HG03196 (cell line): Measurements from ENCODE around the gene DTD1.
A peak's percentile ranks its signal among the peaks of the same experiment; 100 is the strongest.
"Not testable (repeated sequence)": the region's sequence is repeated elsewhere in the genome, so short reads cannot be mapped to it uniquely, and the experiment has no call there.

Experiments used
- ATAC-seq: cut with Tn5 transposase; IDR thresholded peaks from one replicate; pipeline ENCODE4 v1.9.1; 2021; ENCODE audit not compliant: unreplicated experiment

Gene DTD1

DNA sequence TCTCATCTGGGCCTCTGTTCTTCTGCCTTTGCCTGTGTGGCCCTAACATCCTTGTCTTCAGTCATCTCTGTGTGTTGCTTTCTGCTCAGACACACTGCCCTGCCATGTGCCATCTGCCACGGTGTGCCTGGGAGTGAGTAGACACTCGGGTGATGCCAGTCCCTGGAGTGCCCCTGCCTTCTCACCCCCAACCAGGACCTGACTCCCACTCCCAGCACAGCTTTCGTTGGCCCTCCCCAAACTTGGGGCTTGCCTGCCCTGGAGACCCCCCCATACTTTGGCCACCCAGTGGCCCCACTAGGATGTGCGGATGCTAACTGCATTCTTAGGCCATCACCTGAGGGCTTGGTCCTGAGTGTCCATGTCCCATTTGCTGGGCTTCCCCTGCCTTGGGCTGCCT, 149.3 kb downstream of the DTD1 start:
- no peak for ATAC-seq

DNA sequence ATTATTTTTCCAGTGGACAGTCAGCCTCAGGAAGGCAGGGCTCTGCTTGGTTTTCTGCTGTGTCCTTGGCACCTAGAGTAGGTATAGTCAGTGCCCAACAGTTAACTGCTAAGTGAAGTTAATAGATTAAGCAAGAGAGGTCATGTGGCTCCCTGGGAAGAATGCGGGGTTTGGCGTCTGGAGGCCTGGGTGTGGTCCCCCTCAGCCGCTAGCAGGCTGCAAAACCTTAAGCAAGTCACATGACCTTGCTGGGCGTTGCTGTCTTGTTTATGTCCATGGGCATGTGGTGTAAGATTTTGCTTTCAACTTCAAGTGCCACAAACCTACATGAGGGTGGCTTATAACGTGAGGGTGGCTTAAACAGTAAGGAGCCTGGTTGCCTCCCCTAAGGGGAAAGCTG, 150.2 kb downstream of the DTD1 start:
- ATAC-seq: no peak

DNA sequence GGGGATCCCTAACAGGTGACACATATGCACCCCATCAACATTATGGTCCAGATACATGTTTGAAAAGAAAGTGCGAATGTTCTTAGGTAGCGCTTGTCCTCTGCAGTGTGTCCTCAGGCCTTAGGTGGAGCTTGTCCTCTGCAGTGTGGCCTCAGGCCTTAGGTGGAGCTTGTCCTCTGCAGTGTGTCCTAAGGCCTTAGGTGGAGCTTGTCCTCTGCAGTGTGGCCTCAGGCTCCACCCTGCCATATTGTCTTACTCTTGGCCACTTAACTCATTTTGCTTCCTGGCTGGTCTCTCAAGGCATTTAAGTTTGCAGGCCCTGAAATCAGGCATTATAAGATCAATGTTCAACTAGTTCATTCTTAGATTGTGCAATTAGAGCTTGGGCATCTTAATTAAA, 151.0 kb downstream of the DTD1 start:
- no peak for ATAC-seq

DNA sequence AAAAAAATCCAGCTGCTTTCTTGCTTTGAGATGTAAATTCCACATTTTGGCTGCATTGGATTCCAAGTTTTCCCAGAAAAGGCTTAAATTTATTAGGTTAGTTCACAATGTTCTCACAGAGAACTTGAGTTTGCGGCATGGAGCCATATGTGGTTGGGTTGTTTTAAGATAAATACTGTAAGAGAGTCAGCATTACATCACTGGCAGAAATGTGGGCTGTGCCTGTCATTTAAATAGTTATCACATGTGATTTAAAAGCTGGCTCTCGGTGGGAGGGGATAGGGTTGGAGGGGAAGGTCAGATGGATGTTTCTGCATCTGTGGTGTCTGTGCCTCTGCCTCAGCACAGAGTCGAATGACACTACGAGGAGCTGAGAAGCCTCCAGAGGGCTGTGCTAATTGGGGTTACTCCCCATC, 151.9 kb downstream of the DTD1 start:
- no peak for ATAC-seq

DNA sequence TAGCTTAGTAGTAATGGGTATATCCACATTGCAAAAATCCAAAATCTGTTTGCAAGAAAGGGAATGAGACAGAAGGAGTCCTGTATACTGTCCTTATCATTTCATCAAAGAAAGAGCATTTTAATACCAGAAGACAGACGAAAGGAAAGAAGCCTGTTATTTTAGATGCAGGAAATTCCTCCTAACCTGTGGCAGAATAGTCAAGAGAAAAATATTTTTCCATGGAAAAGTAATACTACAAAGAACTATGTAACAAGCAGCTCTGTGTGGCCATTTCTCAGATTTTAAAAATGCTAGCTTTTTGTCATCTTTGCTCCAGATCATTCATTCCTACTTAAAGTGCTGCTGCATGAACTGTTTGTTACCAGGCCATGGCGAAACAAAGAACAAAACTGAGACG, 152.9 kb downstream of the DTD1 start:
- no peak for ATAC-seq

DNA sequence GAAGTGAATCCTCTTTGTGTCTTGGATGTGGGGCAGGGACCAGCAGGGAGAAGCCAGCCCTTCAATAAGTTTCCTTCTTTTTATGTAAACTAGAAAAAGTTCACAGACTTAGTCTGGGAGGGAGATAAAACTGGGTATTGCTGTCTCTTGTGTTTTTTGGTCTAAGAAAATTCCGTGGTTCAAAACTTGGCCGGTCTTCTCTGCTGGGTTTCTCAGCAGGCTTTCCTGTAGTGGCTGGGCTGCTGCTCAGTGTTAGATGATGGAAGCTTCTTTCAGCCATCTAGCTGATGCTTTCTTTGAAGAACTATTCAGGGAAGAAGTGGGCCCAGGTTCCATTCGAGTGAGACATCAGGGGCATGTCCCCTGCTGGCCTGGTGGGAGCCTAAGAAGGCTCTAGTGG, 155.0 kb downstream of the DTD1 start:
- no peak for ATAC-seq

DNA sequence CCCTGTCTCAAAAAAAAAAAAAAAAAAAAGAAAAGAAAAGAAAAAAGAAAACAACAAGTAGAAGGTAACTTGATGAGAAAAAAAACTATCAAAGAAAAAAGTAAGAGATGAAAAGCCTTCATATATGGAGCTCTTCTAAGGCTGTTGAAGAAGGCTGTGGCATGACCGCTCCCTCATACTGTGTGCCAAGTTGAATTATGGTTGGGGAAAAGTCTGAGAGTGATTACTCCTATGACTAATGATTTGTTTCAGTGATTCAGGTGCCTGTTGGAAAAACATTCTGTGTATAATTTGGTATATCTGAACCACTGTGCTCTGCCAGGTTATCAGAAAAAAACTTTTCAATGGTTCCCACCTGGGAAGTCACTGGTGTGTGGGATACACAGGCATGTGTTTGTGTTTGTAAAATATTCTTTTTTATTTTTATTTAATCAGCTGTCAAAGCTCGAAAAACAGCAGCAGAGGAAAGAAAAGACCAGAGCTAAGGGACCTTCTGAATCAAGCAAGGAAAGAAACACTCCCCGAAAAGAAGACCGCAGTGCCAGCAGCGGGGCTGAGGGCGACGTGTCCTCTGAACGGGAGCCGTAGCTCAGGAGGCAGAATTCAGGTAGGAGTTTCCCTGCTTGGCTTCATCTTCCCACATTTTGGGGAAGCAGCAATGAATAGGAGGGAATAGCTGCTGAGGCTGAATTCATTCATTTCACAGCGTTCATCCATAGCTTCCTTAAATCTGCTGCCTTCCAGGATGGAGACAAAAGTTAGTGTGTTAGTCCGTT, 156.0 kb downstream of the DTD1 start:
- no peak for ATAC-seq

DNA sequence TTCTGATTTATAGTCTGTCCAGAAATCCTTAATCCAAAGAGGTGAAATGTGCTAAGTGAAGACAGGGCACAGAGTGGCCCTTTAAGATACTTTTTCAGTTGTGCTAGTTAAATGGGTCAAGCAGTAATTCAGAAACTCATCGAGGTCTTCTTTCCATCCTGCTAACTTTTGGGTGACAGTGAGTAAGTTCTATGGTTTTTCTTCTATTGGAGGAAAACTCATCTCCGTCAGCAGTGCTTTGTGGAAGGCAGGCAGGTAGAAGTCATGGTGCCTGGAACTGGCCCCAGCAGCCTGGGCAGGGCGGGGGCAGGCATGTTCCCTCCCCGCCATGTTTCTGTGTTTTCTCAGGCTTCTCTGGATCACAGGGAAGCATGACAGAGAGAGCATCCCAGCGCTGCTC, 159.2 kb downstream of the DTD1 start:
- no peak for ATAC-seq

DNA sequence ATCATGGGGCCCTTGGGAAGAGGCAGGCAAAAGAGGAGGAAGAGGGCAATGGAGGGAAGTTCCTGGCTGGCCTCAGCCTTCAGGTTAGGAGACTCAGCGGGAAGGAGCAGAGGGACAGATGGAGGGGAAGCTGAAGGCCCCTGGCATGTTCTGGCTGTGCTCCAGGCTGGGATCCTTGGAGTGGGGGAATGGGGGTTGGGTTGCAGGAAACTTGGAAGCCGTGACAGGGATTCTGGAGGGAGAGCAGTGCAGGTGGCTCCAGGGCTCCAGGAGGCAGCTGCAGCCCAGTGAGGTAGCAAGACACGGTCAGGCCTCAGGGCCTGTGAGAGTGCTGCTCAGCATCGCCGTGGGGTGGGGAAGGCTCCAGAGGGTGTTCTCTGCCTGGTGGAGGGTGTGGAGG, 161.1 kb downstream of the DTD1 start:
- ATAC-seq: no peak

DNA sequence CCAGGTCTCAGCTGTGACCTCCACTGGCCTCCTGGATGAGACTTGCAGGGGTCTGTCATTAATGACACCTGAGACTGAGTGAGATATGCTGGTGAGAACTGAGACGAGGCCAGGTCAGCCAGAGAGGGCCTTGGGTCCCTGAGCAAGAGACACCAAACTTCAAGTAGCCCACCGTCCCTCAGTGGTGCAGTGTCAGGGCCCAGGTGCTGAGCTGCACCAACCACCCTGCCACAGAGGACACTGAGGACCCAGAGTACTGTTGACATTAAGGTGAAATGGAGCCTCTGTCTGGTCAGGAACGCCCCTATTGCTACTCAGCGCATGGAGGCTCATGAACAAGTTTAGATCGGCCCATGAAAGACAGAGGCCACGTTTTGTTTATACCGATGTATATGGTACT, 161.7 kb downstream of the DTD1 start:
- no peak for ATAC-seq

DNA sequence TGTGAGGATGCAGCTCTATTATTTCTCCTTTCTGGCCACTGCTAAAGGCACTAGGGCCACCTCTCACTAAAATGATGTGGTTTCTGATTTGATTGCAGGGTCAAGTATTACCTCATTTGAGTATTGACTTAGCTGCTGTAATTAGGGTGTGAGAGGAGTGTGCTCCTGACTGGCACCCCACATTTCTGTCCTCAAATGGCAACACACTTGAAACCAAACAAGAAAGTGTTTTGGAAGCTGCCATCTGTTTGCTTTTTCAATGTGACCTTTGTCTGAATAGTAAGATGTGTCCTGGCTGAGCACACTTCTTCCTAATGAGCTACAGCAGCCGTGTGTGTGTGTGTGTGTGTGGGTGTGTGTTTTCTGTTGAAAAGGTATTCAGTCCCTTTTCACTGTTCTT, 162.9 kb downstream of the DTD1 start:
- ATAC-seq: no peak

DNA sequence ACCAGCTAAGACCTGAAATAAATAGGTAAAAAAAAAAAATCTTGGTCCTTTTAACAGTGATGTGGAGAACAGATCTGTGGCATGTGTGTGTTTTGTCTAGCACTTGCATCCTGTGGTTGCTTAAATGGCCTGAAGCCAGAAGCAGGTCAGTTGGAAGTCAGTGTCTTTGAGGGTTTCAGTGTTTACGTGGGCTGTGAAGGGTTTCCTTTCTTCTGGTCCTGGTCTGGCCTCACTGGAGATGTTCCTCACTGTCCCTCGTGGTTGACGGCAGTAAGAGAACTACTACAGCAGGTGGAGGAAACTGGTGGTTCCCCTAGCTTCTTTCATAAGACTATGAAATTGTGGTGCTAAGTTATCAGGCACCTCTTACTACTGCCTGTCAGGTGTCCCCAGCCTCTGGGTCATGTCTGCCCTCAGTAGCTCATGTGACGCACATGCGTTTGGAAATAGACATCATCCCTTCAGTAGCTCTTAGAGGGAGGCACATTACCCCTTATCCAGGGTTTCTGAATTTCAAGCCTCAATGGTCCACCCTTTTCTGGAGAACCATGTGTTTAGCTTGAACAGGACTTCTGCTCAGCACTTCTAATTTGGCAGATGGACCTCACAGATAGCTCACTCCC, 166.3 kb downstream of the DTD1 start:
- ATAC-seq: peak; percentile 99

DNA sequence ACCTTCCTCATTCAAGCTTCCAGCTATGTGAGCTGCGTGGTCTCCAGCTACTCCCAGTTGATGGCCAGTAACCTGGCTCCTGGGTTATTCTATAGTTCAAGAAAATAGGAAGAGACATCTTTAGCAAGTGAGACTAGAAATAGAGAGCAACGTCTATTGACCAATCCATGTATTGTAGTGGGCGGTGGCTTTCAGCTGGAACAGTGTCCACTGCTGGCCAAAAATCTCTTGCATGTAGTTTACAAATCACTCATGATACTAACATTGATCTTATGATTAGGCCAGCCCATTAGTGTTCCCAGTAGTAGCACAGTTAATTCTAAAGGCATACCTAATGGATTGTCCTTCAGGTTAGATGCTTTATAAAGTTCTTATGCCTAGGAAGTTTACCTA, 166.8 kb downstream of the DTD1 start:
- no peak for ATAC-seq

DNA sequence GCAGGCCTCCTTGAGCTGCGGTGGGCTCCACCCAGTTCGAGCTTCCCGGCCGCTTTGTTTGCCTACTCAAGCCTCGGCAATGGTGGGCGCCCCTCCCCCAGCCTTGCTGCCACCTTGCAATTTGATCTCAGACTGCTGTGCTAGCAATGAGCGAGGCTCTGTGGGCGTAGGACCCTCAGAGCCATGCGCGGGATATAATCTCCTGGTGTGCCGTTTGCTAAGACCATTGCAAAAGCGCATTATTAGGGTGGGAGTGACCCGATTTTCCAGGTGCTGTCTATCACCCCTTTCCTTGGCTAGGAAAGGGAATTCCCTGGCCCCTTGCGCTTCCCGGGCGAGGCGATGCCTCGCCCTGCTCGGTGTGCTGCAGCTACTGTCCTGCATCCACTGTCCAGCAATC, 173.0 kb downstream of the DTD1 start:
- ATAC-seq: not testable (repeated sequence)

DNA sequence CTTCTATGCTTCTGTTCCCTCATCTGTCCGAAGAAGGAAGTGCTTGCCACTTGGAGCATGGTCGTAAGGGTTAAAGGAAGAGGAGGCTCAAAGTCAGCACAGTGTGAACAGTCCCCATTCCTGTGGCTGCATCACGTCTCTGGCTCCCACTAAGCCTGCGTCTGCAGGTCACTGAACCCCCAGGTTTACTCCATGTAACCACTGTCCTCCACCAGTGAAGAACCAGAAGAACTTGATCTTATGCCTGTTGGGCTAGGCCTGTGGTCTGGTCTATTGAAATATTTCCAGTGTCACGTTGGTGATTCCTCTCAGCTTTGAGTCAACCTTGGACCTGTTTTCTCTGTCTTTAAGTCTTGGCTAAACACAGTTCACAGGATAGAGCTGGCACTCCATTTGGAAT, 179.8 kb downstream of the DTD1 start:
- ATAC-seq: no peak

DNA sequence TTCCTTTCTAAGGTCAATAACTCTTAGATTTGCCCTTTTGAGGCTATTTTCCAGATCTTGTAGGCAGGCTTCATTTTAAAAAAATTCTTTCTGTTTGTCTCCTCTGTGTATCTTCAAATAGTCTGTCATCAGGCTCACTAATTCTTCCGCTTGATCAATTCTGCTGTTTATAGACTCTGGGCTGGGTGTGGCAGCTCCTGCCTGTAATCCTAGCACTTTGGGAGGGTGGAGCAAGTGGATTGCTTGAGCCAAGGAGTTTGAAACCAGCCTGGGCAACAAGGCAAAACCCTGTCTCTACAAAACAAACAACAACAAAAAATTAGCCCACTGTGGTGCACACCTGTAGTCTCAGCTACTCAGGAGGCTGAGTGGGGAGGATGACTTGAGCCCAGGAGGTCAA, 185.7 kb downstream of the DTD1 start:
- ATAC-seq: no peak

DNA sequence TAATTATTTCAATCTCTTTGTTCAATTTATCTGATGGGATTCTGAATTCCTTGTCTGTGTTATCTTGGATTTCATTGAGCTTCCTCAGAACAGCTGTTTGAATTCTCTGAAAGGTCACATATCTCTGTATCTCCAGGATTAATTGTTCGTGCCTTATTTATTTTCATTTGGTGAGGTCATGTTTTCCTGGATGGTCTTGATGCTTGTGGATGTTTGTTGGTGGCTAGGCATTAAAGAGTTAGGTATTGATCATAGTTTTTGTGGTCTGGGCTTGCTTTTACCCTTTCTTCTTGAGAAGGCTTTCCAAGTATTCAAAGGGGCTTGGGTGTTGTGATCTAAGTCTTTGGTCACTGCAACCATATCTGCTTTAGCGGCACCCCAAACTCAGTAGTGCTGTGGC, 186.4 kb downstream of the DTD1 start:
- ATAC-seq: no peak

DNA sequence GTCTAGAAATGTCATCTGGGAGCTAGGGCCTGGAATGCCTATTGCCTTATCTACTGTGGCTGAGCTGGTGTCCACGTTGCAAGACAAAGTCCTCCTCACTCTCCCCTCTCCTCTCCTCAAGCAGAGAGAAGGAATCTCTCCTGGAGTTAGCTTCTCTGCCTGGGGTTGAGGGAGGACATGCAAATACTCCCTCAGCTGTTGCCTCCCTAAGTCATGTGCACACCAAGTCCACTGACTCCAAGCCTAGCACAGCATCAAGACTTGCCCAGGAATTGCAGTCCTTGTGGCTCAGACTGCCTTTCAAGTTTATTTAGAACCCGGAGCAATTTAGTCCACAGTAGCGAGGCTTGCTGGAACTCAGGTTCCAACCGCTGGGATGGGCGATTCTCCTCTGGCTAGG, 187.8 kb downstream of the DTD1 start:
- ATAC-seq: no peak

DNA sequence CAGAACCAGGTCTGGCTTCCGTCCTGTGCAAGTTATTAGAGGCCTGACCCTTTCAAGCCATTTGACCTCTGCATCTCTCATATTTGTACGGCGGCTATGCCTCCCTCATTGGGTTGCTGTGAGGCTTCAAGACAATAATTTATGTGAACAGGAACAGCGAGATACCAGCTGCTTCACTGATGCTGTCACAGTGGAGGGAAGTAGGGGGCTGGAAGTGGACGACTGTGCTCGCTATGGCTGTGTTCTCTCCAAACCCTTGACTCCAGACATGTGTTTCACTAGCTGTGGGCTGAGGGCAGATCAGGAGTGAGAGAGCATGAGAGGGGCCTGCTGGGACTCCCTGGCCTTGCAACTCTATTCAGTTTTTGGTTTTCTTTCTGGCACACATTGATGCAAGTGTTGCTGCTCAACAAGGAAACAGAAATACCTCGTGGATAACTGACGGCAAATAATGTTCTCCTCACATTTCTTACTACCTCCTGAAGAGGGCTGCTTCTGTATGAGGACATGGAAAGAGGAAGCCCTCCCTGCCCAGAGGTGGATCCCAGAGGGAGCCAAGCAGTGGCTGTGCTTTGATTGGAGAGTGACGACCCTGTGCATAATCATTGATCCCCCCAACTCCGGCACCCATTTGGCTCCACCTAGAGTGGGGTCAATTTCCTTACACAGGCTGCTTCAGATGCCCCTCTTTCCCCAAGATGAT, 191.0 kb downstream of the DTD1 start:
- ATAC-seq: no peak

DNA sequence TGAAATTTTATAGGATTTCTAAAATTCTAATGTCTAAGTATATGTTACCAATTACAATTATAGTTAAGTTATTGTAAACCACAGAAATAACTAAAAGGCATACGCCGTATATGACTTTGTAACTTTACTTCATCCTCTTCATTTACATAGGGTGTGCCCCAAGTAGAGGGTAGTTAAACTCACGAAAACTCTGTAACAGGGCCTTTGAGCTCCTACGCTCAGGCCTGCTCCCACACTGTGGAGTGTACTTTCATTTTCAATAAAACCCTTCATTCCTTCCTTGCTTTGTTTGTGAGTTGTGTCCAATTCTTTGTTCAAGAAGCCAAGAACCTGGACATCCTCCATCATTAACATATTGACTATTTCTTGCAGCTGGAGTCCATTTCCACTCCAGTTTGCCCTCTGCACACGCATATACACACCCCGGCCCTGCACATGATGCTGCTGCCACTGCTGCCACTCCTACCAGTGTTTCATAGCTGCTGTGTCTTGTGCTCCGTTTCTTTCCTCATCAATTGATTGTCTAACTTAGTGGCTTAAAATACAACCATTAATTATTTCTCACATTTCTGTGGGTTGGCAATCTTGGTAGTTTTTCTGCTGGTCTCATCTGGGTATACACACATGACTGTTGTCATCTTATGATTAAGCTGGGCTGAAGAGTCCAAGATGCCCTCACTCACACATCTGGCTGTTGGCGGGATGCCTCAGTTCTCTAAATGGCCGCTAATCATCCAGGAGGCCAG, 192.7 kb downstream of the DTD1 start:
- no peak for ATAC-seq

DNA sequence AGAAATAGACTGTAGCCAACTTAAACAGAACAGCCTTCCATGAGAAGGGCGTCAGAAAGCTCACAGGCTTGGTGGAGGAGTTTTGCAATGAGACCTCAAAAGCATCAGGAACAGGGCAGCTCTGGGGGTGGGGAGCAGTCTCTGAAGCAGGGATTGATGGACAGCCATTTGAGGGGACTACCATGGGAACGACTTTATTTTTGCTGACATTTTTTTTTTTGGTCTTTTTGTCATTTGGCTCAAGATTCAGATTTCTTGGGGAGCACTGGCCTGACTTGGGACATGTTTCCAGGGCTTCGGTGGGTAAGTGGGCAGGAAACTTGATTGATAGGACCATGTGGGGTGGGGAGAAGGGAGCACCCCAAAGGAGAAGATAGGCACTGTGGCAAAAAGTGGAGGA, 193.7 kb downstream of the DTD1 start:
- ATAC-seq: no peak
